ENCODE measurements around the gene TCL1A.

The TCL1A gene

GRCh38 chr14:95703805-95704204, 10.1 kb downstream of the TCL1A start:
- DNase-seq: no peak

GRCh38 chr14:95703341-95703740, 10.6 kb downstream of the TCL1A start:
- DNase-seq: no peak

- no peak for DNase-seq
Observed at GRCh38 chr14:95701846-95702221, 12.1 kb downstream of the TCL1A start.

- no peak for DNase-seq
Observed at GRCh38 chr14:95700221-95700976, 13.5 kb downstream of the TCL1A start.

- no peak for DNase-seq
Observed at GRCh38 chr14:95699412-95699811, 14.5 kb downstream of the TCL1A start.

- no peak for DNase-seq
Observed at GRCh38 chr14:95698287-95698686, 15.6 kb downstream of the TCL1A start.

- no peak for DNase-seq
Observed at GRCh38 chr14:95697764-95698163, 16.2 kb downstream of the TCL1A start.

- no peak for DNase-seq
Observed at GRCh38 chr14:95696741-95697140, 17.2 kb downstream of the TCL1A start.

GRCh38 chr14:95695913-95696312, 18.0 kb downstream of the TCL1A start:
- no peak for DNase-seq

GRCh38 chr14:95695051-95695450, 18.9 kb downstream of the TCL1A start:
- no peak for DNase-seq

GRCh38 chr14:95692109-95692508, 21.8 kb downstream of the TCL1A start:
- no peak for DNase-seq

- DNase-seq: no peak
Observed at GRCh38 chr14:95691591-95691990, 22.3 kb downstream of the TCL1A start.

- no peak for DNase-seq
Observed at GRCh38 chr14:95690815-95691214, 23.1 kb downstream of the TCL1A start.

GRCh38 chr14:95689441-95689840, 24.5 kb downstream of the TCL1A start:
- no peak for DNase-seq

- DNase-seq: no peak
Observed at GRCh38 chr14:95686935-95687334, 27.0 kb downstream of the TCL1A start.

GRCh38 chr14:95685978-95686922, 27.7 kb downstream of the TCL1A start, which contains the start of gene TCL1B:
Gene TCL1B, plus strand, starts transcription at chr14:95686426. Its CDS starts 42 bp downstream, at chr14:95686468.
- no peak for DNase-seq

- DNase-seq: no peak
Observed at GRCh38 chr14:95683793-95684192, 30.1 kb downstream of the TCL1A start.

GRCh38 chr14:95681153-95681552, 32.8 kb downstream of the TCL1A start:
- no peak for DNase-seq

GRCh38 chr14:95679998-95680735, 33.8 kb downstream of the TCL1A start:
- DNase-seq: peak; percentile 12

- DNase-seq: peak; percentile 45
Observed at GRCh38 chr14:95679148-95679815, 34.6 kb downstream of the TCL1A start.

GRCh38 chr14:95677179-95677835, 36.6 kb downstream of the TCL1A start:
- no peak for DNase-seq

- DNase-seq: peak; percentile 38
Observed at GRCh38 chr14:95675486-95675885, 38.4 kb downstream of the TCL1A start.

All from NCI-H2227 treated with DMSO at 0.1 percent for 48 hours (cell line).